DND-41 (cell line): ENCODE results near the gene NUBP2.

Experiments used
- ATAC-seq: fragments of 200-7000 bp; cut with Tn5 transposase; 3 replicates; pipeline ENCODE4 v1.9.1; 2021; ENCODE audit warnings: low read depth; ENCODE audit not compliant: insufficient read depth
- DNase-seq: peaks from one replicate; pipeline ENCODE4 v3.0.0-alpha.2; 2020
- H2AFZ ChIP-seq: 2 replicates; pipeline ENCODE4 v1.6.0; 2012; ENCODE audit warnings: low read depth, low read length
- H3K27ac ChIP-seq: 2 replicates; pipeline ENCODE4 v1.5.1; 2012; ENCODE audit warnings: low read length, inconsistent platforms
- H3K27me3 ChIP-seq: fragments of 200-600 bp; sonication (generic); 2 replicates; pipeline ENCODE4 v1.6.0; 2012; ENCODE audit warnings: low read length, mild to moderate bottlenecking, inconsistent platforms; ENCODE audit not compliant: insufficient read depth, poor library complexity
- H3K36me3 ChIP-seq: 2 replicates; pipeline ENCODE4 v1.5.1; 2012; ENCODE audit warnings: low read length, inconsistent platforms; ENCODE audit not compliant: insufficient read depth
- H3K4me1 ChIP-seq: 2 replicates; pipeline ENCODE4 v1.5.1; 2012; ENCODE audit warnings: mild to moderate bottlenecking, low read length; ENCODE audit not compliant: insufficient read depth
- H3K4me2 ChIP-seq: 2 replicates; pipeline ENCODE4 v1.6.0; 2012; ENCODE audit warnings: mild to moderate bottlenecking, moderate library complexity, low read length, inconsistent platforms; ENCODE audit not compliant: insufficient read depth
- H3K4me3 ChIP-seq, 2 experiments: fragments of 200-600 bp in 1 of 2; shearing (Covaris generic) in 1 of 2; 2 replicates each; pipeline ENCODE4 v1.5.1; 2012 to 2016; ENCODE audit warnings: inconsistent platforms in 2 of 2, low read length in 2 of 2, mild to moderate bottlenecking in 2 of 2, low read depth in 1 of 2, moderate library complexity in 1 of 2
- H3K79me2 ChIP-seq: 2 replicates; pipeline ENCODE4 v1.6.0; 2012; ENCODE audit warnings: low read length, inconsistent platforms; ENCODE audit not compliant: insufficient read depth
- H3K9ac ChIP-seq: 2 replicates; pipeline ENCODE4 v1.6.0; 2012; ENCODE audit warnings: low read depth, mild to moderate bottlenecking, inconsistent platforms, low read length, moderate library complexity
- H3K9me3 ChIP-seq: 2 replicates; pipeline ENCODE4 v1.5.1; 2012; ENCODE audit warnings: low read length, moderate library complexity, mild to moderate bottlenecking, inconsistent platforms; ENCODE audit not compliant: insufficient read depth, severe bottlenecking
- H4K20me1 ChIP-seq: 2 replicates; pipeline ENCODE4 v1.6.0; 2012; ENCODE audit warnings: low read length; ENCODE audit not compliant: insufficient read depth
- EZH2 ChIP-seq: IDR thresholded peaks from 3 replicates; pipeline ENCODE4 v1.6.1; 2012; ENCODE audit warnings: borderline replicate concordance, low read depth, mild to moderate bottlenecking, moderate library complexity, low read length, inconsistent platforms; ENCODE audit not compliant: severe bottlenecking
- TF ChIP-seq, protein P1 (sequence below): IDR thresholded peaks from 2 replicates; pipeline ENCODE4 v1.5.1; 2012; ENCODE audit warnings: borderline replicate concordance, low read length, moderate library complexity, mild to moderate bottlenecking; ENCODE audit not compliant: poor library complexity, severe bottlenecking; ENCODE audit errors: extremely low read depth

The NUBP2 gene

DNA sequence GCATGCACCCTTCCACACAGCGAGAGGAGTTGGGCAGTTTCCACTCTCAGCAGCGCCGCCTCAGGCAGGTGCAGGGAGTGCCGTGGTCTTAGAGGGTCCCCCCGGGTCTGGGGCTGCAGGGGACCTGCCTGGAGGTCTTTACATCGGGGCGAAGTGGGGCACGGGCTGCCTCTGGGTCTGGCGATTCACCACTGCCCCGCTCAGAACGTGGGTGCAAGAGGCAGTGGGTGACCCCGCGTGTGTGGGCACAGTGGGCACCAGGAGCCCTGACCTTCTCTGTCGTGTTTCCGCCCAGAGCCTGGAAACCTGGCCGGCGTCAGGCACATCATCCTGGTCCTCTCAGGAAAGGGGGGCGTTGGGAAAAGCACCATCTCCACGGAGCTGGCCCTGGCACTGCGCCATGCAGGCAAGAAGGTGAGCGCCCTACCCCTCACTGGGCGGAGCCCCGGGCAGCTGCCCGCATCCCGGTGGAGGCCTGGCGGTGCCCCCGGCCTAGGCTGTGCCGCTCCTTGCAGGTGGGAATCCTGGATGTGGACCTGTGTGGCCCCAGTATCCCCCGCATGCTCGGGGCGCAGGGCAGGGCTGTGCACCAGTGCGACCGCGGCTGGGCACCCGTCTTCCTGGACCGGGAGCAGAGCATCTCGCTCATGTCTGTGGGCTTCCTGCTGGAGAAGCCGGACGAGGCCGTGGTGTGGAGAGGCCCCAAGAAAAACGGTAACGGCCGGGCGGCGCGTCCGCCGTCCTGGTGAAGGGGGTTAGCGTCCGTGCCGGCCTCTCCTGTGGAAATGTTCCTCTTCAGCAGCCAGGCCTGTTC lies 3.7 kb downstream of the NUBP2 start:
- H3K4me1 ChIP-seq: peaks cover 30% of the 10 kb centered on the region
- no peak for TF ChIP-seq EZH2
- TF ChIP-seq, protein P1, sequence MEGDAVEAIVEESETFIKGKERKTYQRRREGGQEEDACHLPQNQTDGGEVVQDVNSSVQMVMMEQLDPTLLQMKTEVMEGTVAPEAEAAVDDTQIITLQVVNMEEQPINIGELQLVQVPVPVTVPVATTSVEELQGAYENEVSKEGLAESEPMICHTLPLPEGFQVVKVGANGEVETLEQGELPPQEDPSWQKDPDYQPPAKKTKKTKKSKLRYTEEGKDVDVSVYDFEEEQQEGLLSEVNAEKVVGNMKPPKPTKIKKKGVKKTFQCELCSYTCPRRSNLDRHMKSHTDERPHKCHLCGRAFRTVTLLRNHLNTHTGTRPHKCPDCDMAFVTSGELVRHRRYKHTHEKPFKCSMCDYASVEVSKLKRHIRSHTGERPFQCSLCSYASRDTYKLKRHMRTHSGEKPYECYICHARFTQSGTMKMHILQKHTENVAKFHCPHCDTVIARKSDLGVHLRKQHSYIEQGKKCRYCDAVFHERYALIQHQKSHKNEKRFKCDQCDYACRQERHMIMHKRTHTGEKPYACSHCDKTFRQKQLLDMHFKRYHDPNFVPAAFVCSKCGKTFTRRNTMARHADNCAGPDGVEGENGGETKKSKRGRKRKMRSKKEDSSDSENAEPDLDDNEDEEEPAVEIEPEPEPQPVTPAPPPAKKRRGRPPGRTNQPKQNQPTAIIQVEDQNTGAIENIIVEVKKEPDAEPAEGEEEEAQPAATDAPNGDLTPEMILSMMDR: peak; percentile 10
- H3K9me3 ChIP-seq: no peaks in the 10 kb centered on the region
- peaks cover 69% of the 10 kb centered on the region for H3K36me3 ChIP-seq
- ATAC-seq (no peak), DNase-seq (no peak)
- H3K4me3 ChIP-seq: no peak overlapping the region
- H3K27ac ChIP-seq: no peak overlapping the region
- no peak overlapping the region for H2AFZ ChIP-seq
- H3K79me2 ChIP-seq: peaks cover 62% of the 10 kb centered on the region
- H3K4me2 ChIP-seq: no peak overlapping the region
- H4K20me1 ChIP-seq: peaks cover 81% of the 10 kb centered on the region
- no peaks in the 10 kb centered on the region for H3K27me3 ChIP-seq
- no peak overlapping the region for H3K9ac ChIP-seq

DNA sequence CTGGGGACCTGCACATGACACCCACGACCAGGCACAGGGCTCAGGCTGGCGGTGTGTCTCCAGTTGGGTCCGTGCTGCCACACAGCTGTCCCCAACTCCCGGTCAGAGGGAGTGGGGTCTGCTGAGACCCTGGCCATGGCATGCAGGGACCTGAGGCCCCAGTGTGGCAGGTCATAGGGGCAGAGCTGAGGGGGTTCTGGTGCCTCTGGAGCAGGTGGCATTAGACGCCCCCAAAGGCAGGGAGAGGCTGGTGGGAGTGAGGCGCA lies 4.2 kb downstream of the NUBP2 start:
- Histone ChIP-seq H3K4me2 (no peak overlapping the region), H3K4me1 (peaks cover 25% of the 10 kb centered on the region), H3K27ac (no peak overlapping the region), H4K20me1 (peaks cover 81% of the 10 kb centered on the region), H3K27me3 (no peaks in the 10 kb centered on the region), H3K4me3 (no peak overlapping the region), H3K36me3 (peaks cover 69% of the 10 kb centered on the region), H3K9me3 (no peaks in the 10 kb centered on the region), H2AFZ (no peak overlapping the region), H3K79me2 (peaks cover 57% of the 10 kb centered on the region), H3K9ac (no peak overlapping the region)
- TF ChIP-seq, protein P1: no peak
- TF ChIP-seq EZH2: no peak
- DNase-seq: no peak
- ATAC-seq: no peak

DNA sequence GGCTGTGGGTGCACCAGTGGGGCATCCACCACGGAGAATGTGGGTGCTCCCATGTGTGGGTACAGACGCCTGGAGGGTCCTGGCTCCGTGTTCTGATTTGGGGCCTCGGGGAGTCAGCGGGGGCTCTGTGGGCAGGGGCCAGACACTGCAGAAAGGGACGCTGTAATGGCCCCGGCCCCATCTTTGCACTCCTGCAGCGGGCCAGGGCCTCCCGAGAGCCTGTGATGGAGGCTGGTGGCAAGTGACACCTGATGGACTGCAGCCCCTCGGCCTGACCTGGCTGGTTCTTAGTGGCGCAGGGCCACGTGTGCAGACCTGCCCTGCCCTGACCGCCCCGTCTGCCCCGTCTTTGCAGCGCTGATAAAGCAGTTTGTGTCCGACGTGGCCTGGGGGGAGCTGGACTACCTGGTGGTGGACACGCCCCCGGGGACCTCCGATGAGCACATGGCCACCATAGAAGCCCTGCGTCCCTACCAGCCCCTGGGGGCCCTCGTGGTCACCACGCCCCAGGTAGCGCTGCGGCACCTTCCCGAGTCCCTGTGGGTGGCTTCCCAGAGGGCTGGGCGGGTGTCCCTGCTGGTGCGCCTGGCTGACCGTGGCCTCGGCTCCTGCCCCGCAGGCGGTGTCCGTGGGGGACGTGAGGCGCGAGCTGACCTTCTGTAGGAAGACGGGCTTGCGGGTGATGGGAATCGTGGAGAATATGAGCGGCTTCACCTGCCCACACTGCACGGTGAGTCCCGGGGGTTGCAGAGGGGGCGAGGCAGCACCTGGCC lies 4.7 kb downstream of the NUBP2 start:
- no peaks in the 10 kb centered on the region for H3K9me3 ChIP-seq
- no peak overlapping the region for H3K4me3 ChIP-seq
- H3K4me2 ChIP-seq: no peak overlapping the region
- H2AFZ ChIP-seq: no peak overlapping the region
- ATAC-seq (no peak), DNase-seq (no peak)
- TF ChIP-seq, protein P1: no peak
- no peak for TF ChIP-seq EZH2
- no peaks in the 10 kb centered on the region for H3K27me3 ChIP-seq
- peaks cover 69% of the 10 kb centered on the region for H3K36me3 ChIP-seq
- no peak overlapping the region for H3K9ac ChIP-seq
- H3K4me1 ChIP-seq: peaks cover 25% of the 10 kb centered on the region
- no peak overlapping the region for H3K27ac ChIP-seq
- H4K20me1 ChIP-seq: peaks cover 81% of the 10 kb centered on the region
- peaks cover 53% of the 10 kb centered on the region for H3K79me2 ChIP-seq
